Measurements from ENCODE around the gene AP1G2. TPM values are rescaled to one million over a fixed set of nuclear protein-coding genes. Genes with fewer than 3 reads are reported as not detected.
A peak's percentile ranks its signal among the peaks of the same experiment; 100 is the strongest.

AP1G2 gene
- total and polyA plus RNA-seq, 2 of the 13 experiments (the other 11 are each of a cell fraction or from before 2014, with no cell fraction given) = 96.9 to 611 TPM

GRCh38 chr14:23559010-23559925 is 8.3 kb downstream of the AP1G2 start (continued):
- TF ChIP-seq CTCF (CRISPR knock-in tag; IDR thresholded peaks at IDR 0.05) (peak; percentile 99), ZHX2 (IDR thresholded peaks at IDR 0.05; ENCODE audit: low read depth) (no peak), ZHX2 (CRISPR knock-in tag; IDR thresholded peaks at IDR 0.05; ENCODE audit: borderline replicate concordance) (no peak), PPARG (CRISPR knock-in tag; conservative IDR thresholded peaks at IDR 0.05) (0 out of 2 replicates have a peak, but pooled peaks have one; percentile 38), GPBP1L1 (CRISPR knock-in tag; IDR thresholded peaks at IDR 0.05) (no peak), KAT8 (CRISPR knock-in tag; IDR thresholded peaks at IDR 0.05) (peak; percentile 53; the same call in 1 of the 2 replicates), MTA1 (CRISPR knock-in tag; IDR thresholded peaks at IDR 0.05; ENCODE audit: borderline replicate concordance) (peak; percentile 40; the same call in 1 of the 2 replicates), ARHGAP35 (CRISPR knock-in tag; IDR thresholded peaks at IDR 0.05; ENCODE audit: borderline replicate concordance) (0 out of 2 replicates have a peak, but pooled peaks have one; percentile 36), ZNF12 (CRISPR knock-in tag; IDR thresholded peaks at IDR 0.05) (0 out of 2 replicates have a peak, but pooled peaks have one; percentile 28), HCFC1 (IDR thresholded peaks at IDR 0.05; ENCODE audit: low read depth, low read length) (peak; percentile 25; the same call in 1 of the 2 replicates), ZNF570 (CRISPR knock-in tag; IDR thresholded peaks at IDR 0.05; ENCODE audit: borderline replicate concordance) (no peak), ZNF605 (CRISPR knock-in tag; IDR thresholded peaks at IDR 0.05) (peak; percentile 67), PAF1 (CRISPR knock-in tag; IDR thresholded peaks at IDR 0.05) (peak; percentile 34), HES4 (CRISPR knock-in tag; IDR thresholded peaks at IDR 0.05; ENCODE audit: borderline replicate concordance) (peak; percentile 32), TBP (CRISPR knock-in tag; IDR thresholded peaks at IDR 0.05) (0 out of 2 replicates have a peak, but pooled peaks have one; percentile 18), NFKBIZ (CRISPR knock-in tag; IDR thresholded peaks at IDR 0.05) (0 out of 2 replicates have a peak, but pooled peaks have one; percentile 32), KLF6 (CRISPR knock-in tag; IDR thresholded peaks at IDR 0.05) (no peak), ZNF781 (CRISPR knock-in tag; IDR thresholded peaks at IDR 0.05; ENCODE audit: borderline replicate concordance, not compliant biosample characterization) (peak; percentile 72), ZNF562 (CRISPR knock-in tag; IDR thresholded peaks at IDR 0.05; ENCODE audit: borderline replicate concordance) (no peak)
